ENCODE measurements around the gene VAT1. TPM values are rescaled to one million over a fixed set of nuclear protein-coding genes. Genes with fewer than 3 reads are reported as not detected.

VAT1 gene
- total and polyA plus RNA-seq, 2 of the 13 experiments (the other 11 are each of a cell fraction or from before 2014, with no cell fraction given): 143 to 205 TPM

DNA sequence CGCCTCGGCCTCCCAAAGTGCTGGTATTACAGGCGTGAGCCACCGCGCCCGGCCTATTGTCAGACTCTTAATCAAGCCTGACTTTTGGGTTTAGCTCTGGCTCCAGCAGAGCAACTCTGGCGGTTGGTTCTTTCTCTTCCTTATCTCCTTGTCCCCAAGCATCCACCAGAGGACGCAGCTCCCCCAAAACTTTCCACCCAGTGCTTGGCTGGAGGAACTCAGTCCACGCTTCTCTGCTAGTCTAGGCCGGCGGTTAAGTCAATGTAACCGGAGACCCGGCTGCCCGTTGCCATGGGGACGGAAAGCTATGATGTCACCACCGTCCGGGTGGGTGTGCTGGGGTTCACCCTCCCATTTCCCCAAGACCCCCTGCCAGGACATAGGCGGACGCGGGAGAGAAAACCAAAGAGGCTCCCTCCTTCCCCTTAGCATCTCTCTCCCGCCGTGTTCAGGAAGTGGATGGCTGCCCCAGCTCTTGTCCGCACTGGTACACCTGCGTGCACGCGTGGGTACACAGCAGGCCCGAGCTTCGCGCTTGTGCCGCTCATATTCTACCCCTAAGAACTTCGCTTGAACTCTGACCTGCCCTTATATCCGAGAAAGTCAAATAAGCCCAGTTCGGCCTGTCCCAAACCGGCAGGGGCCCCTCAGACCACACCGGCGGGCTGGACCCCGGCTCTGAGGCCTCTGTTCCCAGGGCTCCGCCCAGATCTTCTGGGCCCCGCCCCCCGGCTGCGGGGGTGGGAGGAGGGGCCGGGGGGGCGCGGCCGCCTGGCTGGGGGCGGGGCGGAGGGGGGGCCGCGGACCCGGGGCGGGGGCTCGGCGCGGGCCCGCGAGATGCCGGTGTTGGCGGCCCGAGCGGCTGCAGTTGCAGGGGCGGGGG is 2.5 kb upstream of the VAT1 start, which contains the start of gene RND2 (continued):
- TF ChIP-seq ZNF546 (CRISPR knock-in tag; conservative IDR thresholded peaks at IDR 0.05) (peak; percentile 75; the same call in 1 of the 2 replicates), CENPX (CRISPR knock-in tag; IDR thresholded peaks at IDR 0.05) (no peak), JARID2 (CRISPR knock-in tag; IDR thresholded peaks at IDR 0.05; ENCODE audit: insufficient replicate concordance) (peak; percentile 87), RXRB (CRISPR knock-in tag; IDR thresholded peaks at IDR 0.05; ENCODE audit: borderline replicate concordance) (peak; percentile 77), MXD4 (CRISPR knock-in tag; IDR thresholded peaks at IDR 0.05) (peak; percentile 89), NONO (IDR thresholded peaks at IDR 0.05) (no peak), NONO (CRISPR knock-in tag; conservative IDR thresholded peaks at IDR 0.05) (0 out of 2 replicates have a peak, but pooled peaks have one; percentile 23), ZNF879 (CRISPR knock-in tag; IDR thresholded peaks at IDR 0.05) (0 out of 2 replicates have a peak, but pooled peaks have one; percentile 31), TOPORS (CRISPR knock-in tag; IDR thresholded peaks at IDR 0.05) (0 out of 2 replicates have a peak, but pooled peaks have one; percentile 30), ZNF468 (CRISPR knock-in tag; IDR thresholded peaks at IDR 0.05) (0 out of 2 replicates have a peak, but pooled peaks have one; percentile 53), MIXL1 (CRISPR knock-in tag; IDR thresholded peaks at IDR 0.05) (peak; percentile 54; the same call in 1 of the 2 replicates), RARG (CRISPR knock-in tag; IDR thresholded peaks at IDR 0.05; ENCODE audit: low read depth) (no peak), MED1 (CRISPR knock-in tag; IDR thresholded peaks at IDR 0.05) (peak; percentile 58), ZFY (CRISPR knock-in tag; IDR thresholded peaks at IDR 0.05) (peak; percentile 65), ZBTB21 (CRISPR knock-in tag; IDR thresholded peaks at IDR 0.05) (no peak), ZNF263 (CRISPR knock-in tag; IDR thresholded peaks at IDR 0.05) (0 out of 2 replicates have a peak, but pooled peaks have one; percentile 20), ZMYM4 (CRISPR knock-in tag; IDR thresholded peaks at IDR 0.05) (peak; percentile 65; the same call in 1 of the 2 replicates)
- TF ChIP-seq, protein P1, sequence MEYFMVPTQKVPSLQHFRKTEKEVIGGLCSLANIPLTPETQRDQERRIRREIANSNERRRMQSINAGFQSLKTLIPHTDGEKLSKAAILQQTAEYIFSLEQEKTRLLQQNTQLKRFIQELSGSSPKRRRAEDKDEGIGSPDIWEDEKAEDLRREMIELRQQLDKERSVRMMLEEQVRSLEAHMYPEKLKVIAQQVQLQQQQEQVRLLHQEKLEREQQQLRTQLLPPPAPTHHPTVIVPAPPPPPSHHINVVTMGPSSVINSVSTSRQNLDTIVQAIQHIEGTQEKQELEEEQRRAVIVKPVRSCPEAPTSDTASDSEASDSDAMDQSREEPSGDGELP (IDR thresholded peaks at IDR 0.05; ENCODE audit: borderline replicate concordance, low read depth): peak; percentile 18; the same call in 1 of the 2 replicates
- TF ChIP-seq, protein P2, sequence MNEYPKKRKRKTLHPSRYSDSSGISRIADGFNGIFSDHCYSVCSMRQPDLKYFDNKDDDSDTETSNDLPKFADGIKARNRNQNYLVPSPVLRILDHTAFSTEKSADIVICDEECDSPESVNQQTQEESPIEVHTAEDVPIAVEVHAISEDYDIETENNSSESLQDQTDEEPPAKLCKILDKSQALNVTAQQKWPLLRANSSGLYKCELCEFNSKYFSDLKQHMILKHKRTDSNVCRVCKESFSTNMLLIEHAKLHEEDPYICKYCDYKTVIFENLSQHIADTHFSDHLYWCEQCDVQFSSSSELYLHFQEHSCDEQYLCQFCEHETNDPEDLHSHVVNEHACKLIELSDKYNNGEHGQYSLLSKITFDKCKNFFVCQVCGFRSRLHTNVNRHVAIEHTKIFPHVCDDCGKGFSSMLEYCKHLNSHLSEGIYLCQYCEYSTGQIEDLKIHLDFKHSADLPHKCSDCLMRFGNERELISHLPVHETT (CRISPR knock-in tag; conservative IDR thresholded peaks at IDR 0.05): peak; percentile 62; the same call in 1 of the 2 replicates
- TF ChIP-seq, protein P3, sequence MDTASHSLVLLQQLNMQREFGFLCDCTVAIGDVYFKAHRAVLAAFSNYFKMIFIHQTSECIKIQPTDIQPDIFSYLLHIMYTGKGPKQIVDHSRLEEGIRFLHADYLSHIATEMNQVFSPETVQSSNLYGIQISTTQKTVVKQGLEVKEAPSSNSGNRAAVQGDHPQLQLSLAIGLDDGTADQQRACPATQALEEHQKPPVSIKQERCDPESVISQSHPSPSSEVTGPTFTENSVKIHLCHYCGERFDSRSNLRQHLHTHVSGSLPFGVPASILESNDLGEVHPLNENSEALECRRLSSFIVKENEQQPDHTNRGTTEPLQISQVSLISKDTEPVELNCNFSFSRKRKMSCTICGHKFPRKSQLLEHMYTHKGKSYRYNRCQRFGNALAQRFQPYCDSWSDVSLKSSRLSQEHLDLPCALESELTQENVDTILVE (CRISPR knock-in tag; IDR thresholded peaks at IDR 0.05): peak; percentile 70; the same call in 1 of the 2 replicates
- TF ChIP-seq, protein P4, sequence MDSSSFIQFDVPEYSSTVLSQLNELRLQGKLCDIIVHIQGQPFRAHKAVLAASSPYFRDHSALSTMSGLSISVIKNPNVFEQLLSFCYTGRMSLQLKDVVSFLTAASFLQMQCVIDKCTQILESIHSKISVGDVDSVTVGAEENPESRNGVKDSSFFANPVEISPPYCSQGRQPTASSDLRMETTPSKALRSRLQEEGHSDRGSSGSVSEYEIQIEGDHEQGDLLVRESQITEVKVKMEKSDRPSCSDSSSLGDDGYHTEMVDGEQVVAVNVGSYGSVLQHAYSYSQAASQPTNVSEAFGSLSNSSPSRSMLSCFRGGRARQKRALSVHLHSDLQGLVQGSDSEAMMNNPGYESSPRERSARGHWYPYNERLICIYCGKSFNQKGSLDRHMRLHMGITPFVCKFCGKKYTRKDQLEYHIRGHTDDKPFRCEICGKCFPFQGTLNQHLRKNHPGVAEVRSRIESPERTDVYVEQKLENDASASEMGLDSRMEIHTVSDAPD (CRISPR knock-in tag; IDR thresholded peaks at IDR 0.05): 0 out of 2 replicates have a peak, but pooled peaks have one; percentile 16
- TF ChIP-seq, protein P5, sequence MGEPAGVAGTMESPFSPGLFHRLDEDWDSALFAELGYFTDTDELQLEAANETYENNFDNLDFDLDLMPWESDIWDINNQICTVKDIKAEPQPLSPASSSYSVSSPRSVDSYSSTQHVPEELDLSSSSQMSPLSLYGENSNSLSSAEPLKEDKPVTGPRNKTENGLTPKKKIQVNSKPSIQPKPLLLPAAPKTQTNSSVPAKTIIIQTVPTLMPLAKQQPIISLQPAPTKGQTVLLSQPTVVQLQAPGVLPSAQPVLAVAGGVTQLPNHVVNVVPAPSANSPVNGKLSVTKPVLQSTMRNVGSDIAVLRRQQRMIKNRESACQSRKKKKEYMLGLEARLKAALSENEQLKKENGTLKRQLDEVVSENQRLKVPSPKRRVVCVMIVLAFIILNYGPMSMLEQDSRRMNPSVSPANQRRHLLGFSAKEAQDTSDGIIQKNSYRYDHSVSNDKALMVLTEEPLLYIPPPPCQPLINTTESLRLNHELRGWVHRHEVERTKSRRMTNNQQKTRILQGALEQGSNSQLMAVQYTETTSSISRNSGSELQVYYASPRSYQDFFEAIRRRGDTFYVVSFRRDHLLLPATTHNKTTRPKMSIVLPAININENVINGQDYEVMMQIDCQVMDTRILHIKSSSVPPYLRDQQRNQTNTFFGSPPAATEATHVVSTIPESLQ (CRISPR knock-in tag; conservative IDR thresholded peaks at IDR 0.05): 0 out of 2 replicates have a peak, but pooled peaks have one; percentile 45
